Esophagus squamous epithelium (tissue), 5 donors: Measurements from ENCODE around the gene THBS3. TPM values are rescaled to one million over a fixed set of nuclear protein-coding genes. Genes with fewer than 3 reads are reported as not detected.

Experiments
- DNase-seq: peaks from one replicate; lab custom pipeline; 2025; lab: John Stamatoyannopoulos, UW
- H3K27ac ChIP-seq, 4 donors: fragments of 200-600 bp; sonication (generic); one replicate each; pipeline ENCODE4 v1.5.1; 2016 to 2019; ENCODE audit warnings: mild to moderate bottlenecking in 1 of 4
- H3K27me3 ChIP-seq, 4 donors: fragments of 200-600 bp; sonication (generic); 1 replicate in 3 of 4; 2 replicates in 1 of 4; pipeline versions ENCODE4 v1.5.1 to v1.6.0; 2017 to 2021; ENCODE audit warnings: antibody characterized with exemption in 1 of 4
- H3K36me3 ChIP-seq, 3 donors: fragments of 200-600 bp; sonication (generic); one replicate each; pipeline ENCODE4 v1.5.1; 2016 to 2019
- H3K4me1 ChIP-seq, 3 donors: fragments of 200-600 bp; sonication (generic); one replicate each; pipeline ENCODE4 v1.5.1; 2017 to 2019
- H3K4me3 ChIP-seq, 4 donors: fragments of 200-600 bp; sonication (generic); 1 replicate in 3 of 4; 2 replicates in 1 of 4; pipeline ENCODE4 v1.5.1; 2016 to 2019; ENCODE audit warnings: mild to moderate bottlenecking in 2 of 4, moderate library complexity in 1 of 4
- H3K9me3 ChIP-seq, 3 donors: fragments of 200-600 bp; sonication (generic); one replicate each; pipeline ENCODE4 v1.5.1; 2016 to 2019
- POLR2A ChIP-seq, 4 donors: fragments of 450-650 bp; IDR thresholded peaks; one replicate each; pipeline ENCODE4 v1.6.1; 2017; ENCODE audit warnings: antibody characterized with exemption in 4 of 4, mild to moderate bottlenecking in 4 of 4, moderate library complexity in 3 of 4
- whole genome bisulfite sequencing, 2 donors: methylation state at CpG; one replicate each; pipeline ENCODE4 v1.1.5; 2018; 5-methylcytosine and 5-hydroxymethylcytosine counted together
- intact Hi-C: fragments of 100-400 bp; cut with DNase I; formaldehyde crosslinking; loops from one replicate; pipeline ENCODE4 v1.15.0; 2022
- total RNA-seq, 4 donors: library from RNA; depleted of rRNA; stranded (reverse); fragments of >200 nt; gene quantifications; one replicate each; pipeline ENCODE4 v1.1.0, GENCODE V29; 2016
- TF ChIP-seq, protein P1 (sequence below), 6 experiments: fragments of 450-650 bp in 4 of 6; fragments of 200-600 bp in 2 of 6; sonication (generic) in 2 of 6; IDR thresholded peaks; one replicate each; pipeline ENCODE4 v1.5.1; 2016 to 2019; ENCODE audit warnings: antibody characterized with exemption in 6 of 6, mild to moderate bottlenecking in 4 of 6, moderate library complexity in 4 of 6
- donor health status: DM: yes; HTN: yes; CAD: no.

THBS3 gene
- total RNA-seq, 4 donors from 2014 or later = 8.7 to 18.5 (median 11.1) TPM

DNA sequence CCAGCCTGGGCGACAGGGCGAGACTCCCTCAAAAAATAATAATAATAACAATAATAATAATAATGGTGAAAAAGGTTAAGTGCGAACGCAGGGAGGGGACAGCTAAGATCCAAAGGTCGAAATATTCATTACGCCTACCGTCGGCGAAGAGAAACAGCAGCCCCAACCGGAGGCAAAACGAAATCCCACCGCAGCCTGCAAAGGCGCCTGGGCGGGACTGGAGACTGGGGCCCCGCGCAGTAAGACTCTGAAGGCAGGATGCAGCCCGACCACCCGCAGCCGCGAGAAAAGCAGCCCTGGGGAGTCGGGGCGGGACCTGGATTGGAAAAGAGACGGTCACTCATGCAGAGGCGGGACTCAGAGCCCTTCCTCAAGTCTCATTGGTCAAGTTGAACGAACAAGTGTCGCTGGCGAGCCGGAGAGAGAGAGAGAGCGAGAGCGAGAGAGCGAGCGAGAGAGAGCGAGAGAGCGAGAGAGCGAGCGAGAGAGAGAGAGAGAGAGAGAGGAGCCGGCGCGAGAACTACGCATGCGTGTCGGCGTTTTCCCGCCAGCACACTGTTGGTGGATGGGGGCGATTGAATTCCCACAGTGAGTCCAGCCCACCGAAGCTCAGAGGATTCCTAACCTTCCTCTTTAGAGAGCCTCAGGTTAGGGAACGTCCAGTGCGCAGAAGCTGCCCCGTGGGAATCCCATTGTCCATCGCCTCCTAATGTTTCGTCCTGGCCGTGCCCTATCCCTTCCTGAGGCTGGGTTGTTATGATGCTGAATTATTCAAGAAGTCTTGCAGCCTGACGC, 36.9 kb upstream of the THBS3 start:
- Histone ChIP-seq H3K36me3 (peaks cover 0 to 29% (median 4%) of the 10 kb centered on the region in 3 donors), H3K4me1 (peaks cover 2 to 57% (median 34%) of the 10 kb centered on the region in 3 donors), H3K27ac (peak overlapping the region; percentile 88 to 96 (median 92)), H3K4me3 (peak overlapping the region; percentile 61 to 80 (median 76)), H3K27me3 (no peaks in the 10 kb centered on the region), H3K9me3 (no peaks in the 10 kb centered on the region)
- intact Hi-C loops = loop anchor here (5.0 kb wide), 1 partner anchor 37 kb away; the partner anchor contains the start of genes MTX1 and THBS3
- 0% methylated on average over 49 of the region's 53 CpGs for WGBS, 2 donors
- DNase-seq = peak; percentile 92
- TF ChIP-seq POLR2A (IDR thresholded peaks at IDR 0.05) = peak in 3 of 4 donors; percentile 61 to 86 (median 86)
- TF ChIP-seq, protein P1, sequence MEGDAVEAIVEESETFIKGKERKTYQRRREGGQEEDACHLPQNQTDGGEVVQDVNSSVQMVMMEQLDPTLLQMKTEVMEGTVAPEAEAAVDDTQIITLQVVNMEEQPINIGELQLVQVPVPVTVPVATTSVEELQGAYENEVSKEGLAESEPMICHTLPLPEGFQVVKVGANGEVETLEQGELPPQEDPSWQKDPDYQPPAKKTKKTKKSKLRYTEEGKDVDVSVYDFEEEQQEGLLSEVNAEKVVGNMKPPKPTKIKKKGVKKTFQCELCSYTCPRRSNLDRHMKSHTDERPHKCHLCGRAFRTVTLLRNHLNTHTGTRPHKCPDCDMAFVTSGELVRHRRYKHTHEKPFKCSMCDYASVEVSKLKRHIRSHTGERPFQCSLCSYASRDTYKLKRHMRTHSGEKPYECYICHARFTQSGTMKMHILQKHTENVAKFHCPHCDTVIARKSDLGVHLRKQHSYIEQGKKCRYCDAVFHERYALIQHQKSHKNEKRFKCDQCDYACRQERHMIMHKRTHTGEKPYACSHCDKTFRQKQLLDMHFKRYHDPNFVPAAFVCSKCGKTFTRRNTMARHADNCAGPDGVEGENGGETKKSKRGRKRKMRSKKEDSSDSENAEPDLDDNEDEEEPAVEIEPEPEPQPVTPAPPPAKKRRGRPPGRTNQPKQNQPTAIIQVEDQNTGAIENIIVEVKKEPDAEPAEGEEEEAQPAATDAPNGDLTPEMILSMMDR (IDR thresholded peaks at IDR 0.05) = peak in 5 of 6 experiments; percentile 55 to 100 (median 78)

DNA sequence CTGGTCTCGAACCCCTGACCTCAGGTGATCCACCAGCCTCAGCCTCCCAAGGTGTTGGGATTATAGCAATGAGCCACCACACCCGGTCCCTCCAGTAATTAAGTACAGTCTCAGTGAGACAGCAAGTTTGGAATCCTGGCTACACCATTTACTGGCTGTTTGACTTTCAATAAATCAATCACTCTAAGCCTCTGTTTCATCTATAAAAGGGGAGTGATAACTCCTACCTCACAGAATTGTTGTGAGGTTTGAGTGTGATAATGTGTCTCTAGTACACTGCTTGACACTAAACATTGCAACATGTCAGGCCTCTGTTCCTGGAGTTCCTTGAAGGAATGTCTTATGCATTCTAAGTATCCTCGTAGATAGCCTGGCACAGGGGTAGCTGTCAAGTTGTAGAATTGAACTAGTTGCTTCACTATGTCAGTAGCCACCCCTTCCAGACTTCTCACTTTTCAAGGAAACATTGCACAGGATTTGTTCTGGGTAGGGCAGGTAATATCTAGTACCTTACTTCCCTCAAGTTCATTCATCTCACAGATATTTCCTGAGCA, 35.2 kb upstream of the THBS3 start:
- no peak for DNase-seq
- no peaks in the 10 kb centered on the region for H3K27me3 ChIP-seq
- TF ChIP-seq, protein P1 (IDR thresholded peaks at IDR 0.05) = no peak
- TF ChIP-seq POLR2A (IDR thresholded peaks at IDR 0.05) = no peak
- peak overlapping the region in 2 of 4 donors; percentile 74 to 77 for H3K4me3 ChIP-seq
- no peaks in the 10 kb centered on the region for H3K9me3 ChIP-seq
- peak overlapping the region; percentile 88 to 96 (median 92) for H3K27ac ChIP-seq
- peaks cover 2 to 68% (median 34%) of the 10 kb centered on the region in 3 donors for H3K4me1 ChIP-seq
- intact Hi-C loops = loop anchor here (5.0 kb wide), 1 partner anchor 36 kb away; the partner anchor contains the start of genes MTX1 and THBS3
- 66 to 75% methylated on average over 3 of the region's 3 CpGs for WGBS, 2 donors
- H3K36me3 ChIP-seq = peaks cover 0 to 26% (median 4%) of the 10 kb centered on the region in 3 donors

DNA sequence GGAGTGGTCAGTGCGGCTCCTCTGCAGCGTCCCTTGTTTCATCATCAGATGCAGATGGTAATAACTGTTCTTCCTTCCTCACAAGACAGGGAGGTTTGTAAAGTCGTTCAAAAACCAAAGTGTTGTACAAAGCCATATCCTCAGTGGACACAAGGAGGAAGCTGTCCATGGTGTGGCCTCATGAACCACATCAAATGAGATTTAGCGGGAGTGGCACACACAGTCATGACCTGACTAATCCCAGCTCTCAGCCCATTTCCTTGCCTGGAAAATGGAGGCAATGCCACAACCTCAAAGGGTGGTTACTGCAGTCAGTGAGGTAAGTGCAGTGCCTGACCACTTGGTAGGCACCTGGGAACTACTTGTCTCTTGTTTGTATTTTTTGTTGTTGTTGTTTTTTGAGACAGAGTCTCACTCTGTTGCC, 34.2 kb upstream of the THBS3 start:
- WGBS, 2 donors = 52 to 59% methylated on average over 4 of the region's 4 CpGs
- DNase-seq = no peak
- H3K9me3 ChIP-seq = no peaks in the 10 kb centered on the region
- peak overlapping the region; percentile 37 to 70 (median 44) for H3K27ac ChIP-seq
- peaks cover 0 to 26% (median 6%) of the 10 kb centered on the region in 3 donors for H3K36me3 ChIP-seq
- intact Hi-C loops = loop anchor here (5.0 kb wide), 1 partner anchor 35 kb away; the partner anchor contains the start of genes MTX1 and THBS3
- H3K27me3 ChIP-seq = no peaks in the 10 kb centered on the region
- peaks cover 2 to 73% (median 34%) of the 10 kb centered on the region in 3 donors for H3K4me1 ChIP-seq
- no peak overlapping the region for H3K4me3 ChIP-seq
- TF ChIP-seq POLR2A (IDR thresholded peaks at IDR 0.05) = no peak
- TF ChIP-seq, protein P1 (IDR thresholded peaks at IDR 0.05) = no peak

DNA sequence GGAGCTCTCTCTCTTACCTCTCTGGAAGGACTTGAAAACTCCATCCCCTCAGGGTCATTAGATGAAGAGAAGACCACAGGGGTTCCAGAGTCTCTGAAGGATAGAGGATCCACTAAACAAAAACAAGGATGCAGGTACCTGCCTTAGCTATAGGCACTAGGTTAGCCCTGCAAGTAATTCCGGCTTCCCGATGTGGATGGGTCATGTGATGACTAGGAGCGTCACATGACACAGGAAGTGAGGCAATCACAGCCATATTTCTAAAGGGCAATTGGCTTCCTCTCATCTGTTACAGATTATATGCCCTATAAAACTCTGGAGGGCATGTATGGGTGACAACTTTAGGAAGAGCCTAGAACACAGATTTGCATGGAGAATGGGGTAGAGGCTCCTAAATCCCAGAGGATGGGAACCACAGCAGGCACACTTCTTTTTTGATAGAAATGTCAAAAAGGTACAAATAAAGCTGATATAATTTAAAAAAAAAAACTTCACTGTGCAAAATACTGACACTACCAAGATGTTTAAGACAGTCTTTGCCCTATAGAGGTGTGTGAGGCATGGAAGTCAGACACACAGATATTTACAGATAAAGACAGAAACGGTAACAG, 33.5 kb upstream of the THBS3 start:
- peak overlapping the region; percentile 37 to 70 (median 44) for H3K27ac ChIP-seq
- H3K27me3 ChIP-seq = no peaks in the 10 kb centered on the region
- TF ChIP-seq, protein P1 (IDR thresholded peaks at IDR 0.05) = peak in 1 of 6 experiments; percentile 19
- no peak for TF ChIP-seq POLR2A (IDR thresholded peaks at IDR 0.05)
- DNase-seq = no peak
- peak overlapping the region; percentile 20 to 63 (median 36) for H3K4me3 ChIP-seq
- 17 to 20% methylated on average over 3 to 4 of the region's 4 CpGs for WGBS, 2 donors
- H3K36me3 ChIP-seq = peaks cover 4 to 32% (median 13%) of the 10 kb centered on the region in 3 donors
- H3K9me3 ChIP-seq = no peaks in the 10 kb centered on the region
- peaks cover 2 to 73% (median 34%) of the 10 kb centered on the region in 3 donors for H3K4me1 ChIP-seq
- intact Hi-C loops = loop anchor here (5.0 kb wide), 1 partner anchor 34 kb away; the partner anchor contains the start of genes MTX1 and THBS3
